Activated naive CD8-positive, alpha-beta T cell (primary cell): ENCODE data around the gene ELMO2.

Source experiments
- H3K27ac Mint-ChIP-seq: one replicate; pipeline ENCODE4 v1.8.0; 2021; ENCODE audit warnings: mixed read lengths
- H3K27me3 Mint-ChIP-seq: one replicate; pipeline ENCODE4 v1.8.0; 2021; ENCODE audit warnings: mixed read lengths
- H3K36me3 Mint-ChIP-seq: one replicate; pipeline ENCODE4 v1.8.0; 2021; ENCODE audit warnings: mixed read lengths
- H3K4me1 Mint-ChIP-seq: one replicate; pipeline ENCODE4 v1.8.0; 2021; ENCODE audit warnings: low read depth, mixed read lengths
- H3K4me3 Mint-ChIP-seq: one replicate; pipeline ENCODE4 v1.8.0; 2021; ENCODE audit warnings: mild to moderate bottlenecking, mixed read lengths
- H3K9me3 Mint-ChIP-seq: one replicate; pipeline ENCODE4 v1.8.0; 2021; ENCODE audit warnings: low read depth, mixed read lengths

ELMO2 gene

GRCh38 chr20:46406200-46406985, at the start of gene ELMO2:
Gene ELMO2, minus strand, starts transcription at chr20:46406615. Its CDS starts 12,133 bp downstream, at chr20:46394482.
- H3K27ac Mint-ChIP-seq, result peak within 1 kb of the TSS; percentile 96

GRCh38 chr20:46455729-46456128, 49.3 kb upstream of the ELMO2 start:
- Mint-ChIP-seq H3K27ac (no peak overlapping the region), H3K9me3 (peaks cover 21% of the 10 kb centered on the region), H3K4me3 (no peak overlapping the region), H3K27me3 (peaks cover 31% of the 10 kb centered on the region), H3K4me1 (peaks cover 7% of the 10 kb centered on the region), H3K36me3 (peaks cover 14% of the 10 kb centered on the region)

More at GRCh38 chr20:46406200-46406985, at the start of gene ELMO2:
- H3K36me3 Mint-ChIP-seq, result peaks cover 2% of the 10 kb centered on the region
- H3K27me3 Mint-ChIP-seq, result no peaks in the 10 kb centered on the region
- no peaks in the 10 kb centered on the region for H3K9me3 Mint-ChIP-seq
- peaks cover 64% of the 10 kb centered on the region for H3K4me1 Mint-ChIP-seq
- peak within 1 kb of the TSS; percentile 96 for H3K4me3 Mint-ChIP-seq

- H3K27me3 Mint-ChIP-seq, result peaks cover 21% of the 10 kb centered on the region
- H3K27ac Mint-ChIP-seq, result no peak overlapping the region
- no peaks in the 10 kb centered on the region for H3K4me1 Mint-ChIP-seq
- H3K36me3 Mint-ChIP-seq, result no peaks in the 10 kb centered on the region
- H3K4me3 Mint-ChIP-seq, result no peak overlapping the region
- H3K9me3 Mint-ChIP-seq, result peaks cover 7% of the 10 kb centered on the region
These were observed 40.4 kb upstream of the ELMO2 start for GRCh38 chr20:46446851-46447250.

- Mint-ChIP-seq H3K9me3 (peaks cover 7% of the 10 kb centered on the region), H3K27ac (no peak overlapping the region), H3K27me3 (peaks cover 12% of the 10 kb centered on the region), H3K4me3 (no peak overlapping the region), H3K4me1 (no peaks in the 10 kb centered on the region), H3K36me3 (no peaks in the 10 kb centered on the region)
These were observed 33.4 kb upstream of the ELMO2 start for GRCh38 chr20:46439837-46440236.

- no peaks in the 10 kb centered on the region for H3K9me3 Mint-ChIP-seq
- no peak overlapping the region for H3K27ac Mint-ChIP-seq
- no peak overlapping the region for H3K4me3 Mint-ChIP-seq
- H3K36me3 Mint-ChIP-seq, result no peaks in the 10 kb centered on the region
- H3K27me3 Mint-ChIP-seq, result peaks cover 12% of the 10 kb centered on the region
- no peaks in the 10 kb centered on the region for H3K4me1 Mint-ChIP-seq
These were observed 31.8 kb upstream of the ELMO2 start for GRCh38 chr20:46438156-46438750.

GRCh38 chr20:46435146-46435545, 28.7 kb upstream of the ELMO2 start:
- H3K27me3 Mint-ChIP-seq, result peaks cover 18% of the 10 kb centered on the region
- no peak overlapping the region for H3K27ac Mint-ChIP-seq
- H3K4me1 Mint-ChIP-seq, result no peaks in the 10 kb centered on the region
- no peaks in the 10 kb centered on the region for H3K9me3 Mint-ChIP-seq
- no peak overlapping the region for H3K4me3 Mint-ChIP-seq
- no peaks in the 10 kb centered on the region for H3K36me3 Mint-ChIP-seq

GRCh38 chr20:46434597-46434996, 28.2 kb upstream of the ELMO2 start:
- Mint-ChIP-seq H3K27me3 (peaks cover 19% of the 10 kb centered on the region), H3K27ac (no peak overlapping the region), H3K4me3 (no peak overlapping the region), H3K36me3 (no peaks in the 10 kb centered on the region), H3K9me3 (no peaks in the 10 kb centered on the region), H3K4me1 (no peaks in the 10 kb centered on the region)

GRCh38 chr20:46433051-46433450, 26.6 kb upstream of the ELMO2 start:
- H3K9me3 Mint-ChIP-seq, result no peaks in the 10 kb centered on the region
- H3K27ac Mint-ChIP-seq, result no peak overlapping the region
- no peak overlapping the region for H3K4me3 Mint-ChIP-seq
- no peaks in the 10 kb centered on the region for H3K4me1 Mint-ChIP-seq
- H3K27me3 Mint-ChIP-seq, result peaks cover 24% of the 10 kb centered on the region
- H3K36me3 Mint-ChIP-seq, result no peaks in the 10 kb centered on the region

- Mint-ChIP-seq H3K4me1 (no peaks in the 10 kb centered on the region), H3K9me3 (no peaks in the 10 kb centered on the region), H3K4me3 (no peak overlapping the region)
These were observed 24.7 kb upstream of the ELMO2 start for GRCh38 chr20:46430921-46431712.

GRCh38 chr20:46427384-46427783, 21.0 kb upstream of the ELMO2 start:
- Mint-ChIP-seq H3K4me1 (no peaks in the 10 kb centered on the region), H3K9me3 (no peaks in the 10 kb centered on the region), H3K27ac (no peak overlapping the region), H3K4me3 (no peak overlapping the region), H3K27me3 (peaks cover 40% of the 10 kb centered on the region), H3K36me3 (no peaks in the 10 kb centered on the region)

More at GRCh38 chr20:46430921-46431712, 24.7 kb upstream of the ELMO2 start:
- Mint-ChIP-seq H3K27ac (no peak overlapping the region), H3K36me3 (no peaks in the 10 kb centered on the region), H3K27me3 (peaks cover 37% of the 10 kb centered on the region)

GRCh38 chr20:46423882-46424482, 17.6 kb upstream of the ELMO2 start:
- no peaks in the 10 kb centered on the region for H3K4me1 Mint-ChIP-seq
- no peak overlapping the region for H3K27ac Mint-ChIP-seq
- H3K9me3 Mint-ChIP-seq, result no peaks in the 10 kb centered on the region
- H3K27me3 Mint-ChIP-seq, result peaks cover 34% of the 10 kb centered on the region
- no peaks in the 10 kb centered on the region for H3K36me3 Mint-ChIP-seq
- H3K4me3 Mint-ChIP-seq, result no peak overlapping the region

GRCh38 chr20:46423342-46423741, 16.9 kb upstream of the ELMO2 start:
- Mint-ChIP-seq H3K9me3 (no peaks in the 10 kb centered on the region), H3K4me1 (no peaks in the 10 kb centered on the region), H3K27ac (no peak overlapping the region), H3K4me3 (no peak overlapping the region), H3K27me3 (peaks cover 34% of the 10 kb centered on the region), H3K36me3 (no peaks in the 10 kb centered on the region)

- Mint-ChIP-seq H3K27ac (no peak overlapping the region), H3K4me1 (no peaks in the 10 kb centered on the region), H3K36me3 (peaks cover 5% of the 10 kb centered on the region), H3K27me3 (peaks cover 18% of the 10 kb centered on the region), H3K4me3 (no peak overlapping the region), H3K9me3 (peaks cover 5% of the 10 kb centered on the region)
These were observed 14.5 kb upstream of the ELMO2 start for GRCh38 chr20:46420878-46421277.

- H3K9me3 Mint-ChIP-seq, result peaks cover 5% of the 10 kb centered on the region
- H3K4me1 Mint-ChIP-seq, result no peaks in the 10 kb centered on the region
- no peak overlapping the region for H3K27ac Mint-ChIP-seq
- H3K27me3 Mint-ChIP-seq, result peaks cover 20% of the 10 kb centered on the region
- peaks cover 5% of the 10 kb centered on the region for H3K36me3 Mint-ChIP-seq
- no peak overlapping the region for H3K4me3 Mint-ChIP-seq
These were observed 13.5 kb upstream of the ELMO2 start for GRCh38 chr20:46419882-46420281.

GRCh38 chr20:46416839-46417238, 10.4 kb upstream of the ELMO2 start:
- no peaks in the 10 kb centered on the region for H3K4me1 Mint-ChIP-seq

More at GRCh38 chr20:46416839-46417238, 10.4 kb upstream of the ELMO2 start:
- no peak overlapping the region for H3K4me3 Mint-ChIP-seq
- H3K9me3 Mint-ChIP-seq, result peaks cover 5% of the 10 kb centered on the region
- H3K36me3 Mint-ChIP-seq, result peaks cover 5% of the 10 kb centered on the region
- peaks cover 15% of the 10 kb centered on the region for H3K27me3 Mint-ChIP-seq
- H3K27ac Mint-ChIP-seq, result no peak overlapping the region
